ENCODE results near the gene ACVR1. TPM values are rescaled to one million over a fixed set of nuclear protein-coding genes. Genes with fewer than 3 reads are reported as not detected.
"Not testable (repeated sequence)": the region's sequence is repeated elsewhere in the genome, so short reads cannot be mapped to it uniquely, and the experiment has no call there.

Gene ACVR1
- total RNA-seq, 1 donor from 2014 or later: 66.6 TPM

GRCh38 chr2:157890969-157891642 is 15.0 kb upstream of the ACVR1 start:
- no peak overlapping the region for H3K27ac Mint-ChIP-seq (ENCODE audit: unreplicated experiment)
- no peak overlapping the region for H3K4me3 Mint-ChIP-seq (ENCODE audit: unreplicated experiment)
- H3K4me1 Mint-ChIP-seq (ENCODE audit: unreplicated experiment): peaks cover 3% of the 10 kb centered on the region
- H3K27me3 Mint-ChIP-seq (ENCODE audit: unreplicated experiment): peaks cover 7% of the 10 kb centered on the region
- peaks cover 2% of the 10 kb centered on the region for H3K36me3 Mint-ChIP-seq (ENCODE audit: unreplicated experiment)
- H3K9me3 Mint-ChIP-seq (ENCODE audit: unreplicated experiment): no peaks in the 10 kb centered on the region
- no peak for DNase-seq (ENCODE audit: extremely low spot score, unreplicated experiment)
- TF ChIP-seq CTCF (IDR thresholded peaks at IDR 0.05): no peak

GRCh38 chr2:157887946-157888345 is 11.8 kb upstream of the ACVR1 start:
- no peak for TF ChIP-seq CTCF (IDR thresholded peaks at IDR 0.05)
- H3K9me3 Mint-ChIP-seq (ENCODE audit: unreplicated experiment): no peaks in the 10 kb centered on the region
- peaks cover 3% of the 10 kb centered on the region for H3K4me1 Mint-ChIP-seq (ENCODE audit: unreplicated experiment)
- DNase-seq (ENCODE audit: extremely low spot score, unreplicated experiment): no peak
- peaks cover 7% of the 10 kb centered on the region for H3K27me3 Mint-ChIP-seq (ENCODE audit: unreplicated experiment)
- H3K27ac Mint-ChIP-seq (ENCODE audit: unreplicated experiment): no peak overlapping the region
- H3K36me3 Mint-ChIP-seq (ENCODE audit: unreplicated experiment): peaks cover 2% of the 10 kb centered on the region
- H3K4me3 Mint-ChIP-seq (ENCODE audit: unreplicated experiment): no peak overlapping the region

GRCh38 chr2:157884533-157884932 is 8.4 kb upstream of the ACVR1 start:
- H3K4me3 Mint-ChIP-seq (ENCODE audit: unreplicated experiment); DNase-seq (ENCODE audit: extremely low spot score, unreplicated experiment): not testable (repeated sequence)

GRCh38 chr2:157880927-157881326 is 4.8 kb upstream of the ACVR1 start:
- Mint-ChIP-seq H3K9me3 (ENCODE audit: unreplicated experiment) (no peaks in the 10 kb centered on the region), H3K27ac (ENCODE audit: unreplicated experiment) (no peak overlapping the region), H3K36me3 (ENCODE audit: unreplicated experiment) (no peaks in the 10 kb centered on the region), H3K4me1 (ENCODE audit: unreplicated experiment) (peaks cover 6% of the 10 kb centered on the region), H3K4me3 (ENCODE audit: unreplicated experiment) (no peak overlapping the region), H3K27me3 (ENCODE audit: unreplicated experiment) (no peaks in the 10 kb centered on the region)
- no peak for TF ChIP-seq CTCF (IDR thresholded peaks at IDR 0.05)
- DNase-seq (ENCODE audit: extremely low spot score, unreplicated experiment): no peak

More at GRCh38 chr2:157884533-157884932, 8.4 kb upstream of the ACVR1 start:
- H3K27ac Mint-ChIP-seq (ENCODE audit: unreplicated experiment); H3K4me1 Mint-ChIP-seq (ENCODE audit: unreplicated experiment); H3K27me3 Mint-ChIP-seq (ENCODE audit: unreplicated experiment); H3K9me3 Mint-ChIP-seq (ENCODE audit: unreplicated experiment); H3K36me3 Mint-ChIP-seq (ENCODE audit: unreplicated experiment): not testable (repeated sequence)

- no peaks in the 10 kb centered on the region for H3K27me3 Mint-ChIP-seq (ENCODE audit: unreplicated experiment)
- H3K4me3 Mint-ChIP-seq (ENCODE audit: unreplicated experiment): no peak overlapping the region
- H3K4me1 Mint-ChIP-seq (ENCODE audit: unreplicated experiment): peaks cover 26% of the 10 kb centered on the region
- no peaks in the 10 kb centered on the region for H3K36me3 Mint-ChIP-seq (ENCODE audit: unreplicated experiment)
- no peak for TF ChIP-seq CTCF (IDR thresholded peaks at IDR 0.05)
- H3K9me3 Mint-ChIP-seq (ENCODE audit: unreplicated experiment): no peaks in the 10 kb centered on the region
- no peak for DNase-seq (ENCODE audit: extremely low spot score, unreplicated experiment)
- no peak overlapping the region for H3K27ac Mint-ChIP-seq (ENCODE audit: unreplicated experiment)
Observed at GRCh38 chr2:157877761-157878400, 1.8 kb upstream of the ACVR1 start.

All from osteocyte (in vitro differentiated cells).